HepG2 (cell line): ENCODE measurements around the gene SMIM20. TPM values are rescaled to one million over a fixed set of nuclear protein-coding genes. Genes with fewer than 3 reads are reported as not detected.

ENCODE experiments used
- FOXK1 ChIP-seq: sonication (generic); formaldehyde crosslinking; IDR thresholded peaks from 2 replicates; pipeline ENCODE4 v1.4.0; 2020; ENCODE audit warnings: low read depth, missing genetic modification reagents, borderline replicate concordance
- FOXP1 ChIP-seq, 2 experiments: fragments of 450-650 bp in 1 of 2; IDR thresholded peaks; 2 replicates each; pipeline ENCODE4 v1.6.1; 2017 to 2018; ENCODE audit warnings: antibody characterized with exemption in 1 of 2
- GABPA ChIP-seq, 2 experiments: IDR thresholded peaks; 2 replicates each; pipeline ENCODE4 v1.6.1; 2011 to 2016; ENCODE audit warnings: low read depth in 2 of 2, low read length in 1 of 2, missing biosample characterization in 1 of 2, missing genetic modification characterization in 1 of 2
- HINFP ChIP-seq: sonication (generic); formaldehyde crosslinking; IDR thresholded peaks from 2 replicates; pipeline ENCODE4 v1.4.0; 2020; ENCODE audit warnings: low read depth, mild to moderate bottlenecking, missing genetic modification reagents
- KMT2B ChIP-seq: IDR thresholded peaks from 2 replicates; pipeline ENCODE4 v1.6.1; 2016; ENCODE audit warnings: missing genetic modification reagents, missing compliant biosample characterization
- MIXL1 ChIP-seq: IDR thresholded peaks from 2 replicates; pipeline ENCODE4 v1.6.1; 2016
- SOX13 ChIP-seq, 3 experiments: fragments of 450-650 bp in 1 of 3; sonication (generic) in 1 of 3; formaldehyde crosslinking in 1 of 3; IDR thresholded peaks in 2 of 3; conservative IDR thresholded peaks in 1 of 3; 2 replicates each; pipeline versions ENCODE4 v1.5.0 to v1.6.1; 2016 to 2020; ENCODE audit warnings: antibody characterized with exemption in 1 of 3, mild to moderate bottlenecking in 1 of 3, missing compliant biosample characterization in 1 of 3, missing genetic modification reagents in 1 of 3, moderate library complexity in 1 of 3
- THYN1 ChIP-seq: sonication (generic); formaldehyde crosslinking; IDR thresholded peaks from 2 replicates; pipeline ENCODE4 v1.8.1; 2023; ENCODE audit warnings: low read depth, mild to moderate bottlenecking, moderate library complexity, missing genetic modification reagents, borderline replicate concordance
- ZBTB26 ChIP-seq: IDR thresholded peaks from 2 replicates; pipeline ENCODE4 v1.6.1; 2016; ENCODE audit warnings: missing compliant biosample characterization, missing genetic modification reagents, borderline replicate concordance
- ZBTB44 ChIP-seq: sonication (generic); formaldehyde crosslinking; IDR thresholded peaks from 2 replicates; pipeline ENCODE4 v1.4.0; 2020; ENCODE audit warnings: missing genetic modification reagents
- ZNF251 ChIP-seq: sonication (generic); formaldehyde crosslinking; IDR thresholded peaks from 2 replicates; pipeline ENCODE4 v1.9.0; 2021; ENCODE audit warnings: mild to moderate bottlenecking, missing genetic modification reagents
- ZNF337 ChIP-seq: sonication (generic); formaldehyde crosslinking; IDR thresholded peaks from 2 replicates; pipeline ENCODE4 v1.5.1; 2020; ENCODE audit warnings: missing genetic modification reagents, low read depth, mild to moderate bottlenecking, borderline replicate concordance
- ZNF407 ChIP-seq: sonication (generic); formaldehyde crosslinking; IDR thresholded peaks from one replicate; pipeline ENCODE4 v1.5.1; 2020; ENCODE audit warnings: mild to moderate bottlenecking, missing genetic modification reagents; ENCODE audit errors: not compliant biosample characterization
- ZNF766 ChIP-seq: sonication (generic); formaldehyde crosslinking; IDR thresholded peaks from 2 replicates; pipeline ENCODE4 v1.5.0; 2020; ENCODE audit warnings: missing genetic modification reagents, borderline replicate concordance
- polyA plus RNA-seq, 8 experiments: library from polyadenylated mRNA; depleted of rRNA in 3 of 8; stranded (reverse) in 7 of 8; unstranded in 1 of 8; fragments of >200 nt; fragmentation: Illumina TruSeq in 4 of 8; extraction: Trizol in 4 of 8; gene quantifications; 2 replicates each; pipeline versions ENCODE4 v1.2.1 to v1.2.3, GENCODE V29; 2011 to 2016; ENCODE audit warnings: low read depth in 4 of 8, missing spikeins in 1 of 8, mixed read lengths in 1 of 8; ENCODE audit not compliant: insufficient read depth in 1 of 8
- total RNA-seq, 5 experiments: library from RNA; depleted of rRNA; stranded (reverse); fragments of >200 nt; fragmentation: Illumina TruSeq; extraction: Trizol; gene quantifications; 2 replicates each; pipeline ENCODE4 v1.2.3, GENCODE V29; 2016; ENCODE audit warnings: low read depth in 1 of 5

Gene SMIM20
- total and polyA plus RNA-seq, 2 of the 13 experiments (the other 11 are each of a cell fraction or from before 2014, with no cell fraction given): 26.3 to 30.2 TPM

- TF ChIP-seq ZNF407 (CRISPR knock-in tag) (no peak), ZNF337 (0 out of 2 replicates have a peak, but pooled peaks have one; percentile 33), ZBTB44 (CRISPR knock-in tag) (no peak), MIXL1 (CRISPR knock-in tag) (peak; percentile 36; the same call in 1 of the 2 replicates), FOXP1 (IDR thresholded peaks at IDR 0.05) (no peak), FOXP1 (CRISPR knock-in tag; IDR thresholded peaks at IDR 0.05) (no peak), SOX13 (IDR thresholded peaks at IDR 0.05) (no peak), SOX13 (CRISPR knock-in tag; conservative IDR thresholded peaks at IDR 0.05 in 1 of 2, IDR thresholded peaks at IDR 0.05 in 1 of 2) (peak in 1 of 2 experiments; percentile 58; a peak in 1 of 4 replicates), FOXK1 (CRISPR knock-in tag) (peak; percentile 52; the same call in 1 of the 2 replicates), KMT2B (CRISPR knock-in tag) (peak; percentile 87), ZNF251 (peak; percentile 71; the same call in 1 of the 2 replicates), ZNF766 (peak; percentile 61; the same call in 1 of the 2 replicates), GABPA (IDR thresholded peaks at IDR 0.05; ENCODE audit: low read depth, low read length) (peak; percentile 88), GABPA (CRISPR knock-in tag; IDR thresholded peaks at IDR 0.05; ENCODE audit: low read depth) (peak; percentile 95), ZBTB26 (no peak), THYN1 (CRISPR knock-in tag) (no peak), HINFP (0 out of 2 replicates have a peak, but pooled peaks have one; percentile 64)
Measured at GRCh38 chr4:25913851-25914669, at the start of gene SMIM20 (continued).
